Coronary artery (tissue), 2 donors: Measurements from ENCODE around the gene RBM6.
"Not testable (repeated sequence)": the region's sequence is repeated elsewhere in the genome, so short reads cannot be mapped to it uniquely, and the experiment has no call there.

Experiments used
- DNase-seq: peaks from one replicate; pipeline ENCODE4 v3.0.0-alpha.2; 2017; ENCODE audit warnings: low spot score
- H3K27ac ChIP-seq, 2 donors: fragments of 200-600 bp; sonication (generic); one replicate each; pipeline ENCODE4 v1.5.1; 2016 to 2019
- H3K4me3 ChIP-seq: fragments of 200-600 bp; sonication (generic); 2 replicates; pipeline ENCODE4 v1.5.1; 2016; ENCODE audit warnings: mild to moderate bottlenecking, moderate library complexity
- TF ChIP-seq, protein P1 (sequence below): fragments of 200-600 bp; sonication (generic); IDR thresholded peaks from one replicate; pipeline ENCODE4 v1.5.1; 2019; ENCODE audit warnings: antibody characterized with exemption

RBM6 gene

DNA sequence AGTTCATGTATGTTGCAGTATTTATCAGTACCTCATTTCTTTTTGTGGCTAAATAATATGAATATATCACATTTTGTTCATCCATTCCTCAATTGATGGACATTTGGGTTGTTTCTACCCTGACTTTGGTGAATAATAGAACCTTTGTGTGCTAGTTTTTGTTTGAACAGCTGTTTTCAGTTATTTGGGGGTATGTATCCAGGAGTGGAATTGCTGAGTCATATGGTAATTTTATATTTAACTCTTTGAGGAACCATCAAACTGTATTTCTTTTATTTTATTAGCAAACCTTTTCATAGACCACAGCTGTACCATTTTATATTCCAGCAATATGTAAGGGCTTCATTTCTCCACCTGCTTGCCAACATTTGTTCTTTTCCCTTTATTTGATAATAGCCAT is 110.4 kb downstream of the RBM6 start:
- no peak for DNase-seq
- TF ChIP-seq, protein P1, sequence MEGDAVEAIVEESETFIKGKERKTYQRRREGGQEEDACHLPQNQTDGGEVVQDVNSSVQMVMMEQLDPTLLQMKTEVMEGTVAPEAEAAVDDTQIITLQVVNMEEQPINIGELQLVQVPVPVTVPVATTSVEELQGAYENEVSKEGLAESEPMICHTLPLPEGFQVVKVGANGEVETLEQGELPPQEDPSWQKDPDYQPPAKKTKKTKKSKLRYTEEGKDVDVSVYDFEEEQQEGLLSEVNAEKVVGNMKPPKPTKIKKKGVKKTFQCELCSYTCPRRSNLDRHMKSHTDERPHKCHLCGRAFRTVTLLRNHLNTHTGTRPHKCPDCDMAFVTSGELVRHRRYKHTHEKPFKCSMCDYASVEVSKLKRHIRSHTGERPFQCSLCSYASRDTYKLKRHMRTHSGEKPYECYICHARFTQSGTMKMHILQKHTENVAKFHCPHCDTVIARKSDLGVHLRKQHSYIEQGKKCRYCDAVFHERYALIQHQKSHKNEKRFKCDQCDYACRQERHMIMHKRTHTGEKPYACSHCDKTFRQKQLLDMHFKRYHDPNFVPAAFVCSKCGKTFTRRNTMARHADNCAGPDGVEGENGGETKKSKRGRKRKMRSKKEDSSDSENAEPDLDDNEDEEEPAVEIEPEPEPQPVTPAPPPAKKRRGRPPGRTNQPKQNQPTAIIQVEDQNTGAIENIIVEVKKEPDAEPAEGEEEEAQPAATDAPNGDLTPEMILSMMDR = no peak

DNA sequence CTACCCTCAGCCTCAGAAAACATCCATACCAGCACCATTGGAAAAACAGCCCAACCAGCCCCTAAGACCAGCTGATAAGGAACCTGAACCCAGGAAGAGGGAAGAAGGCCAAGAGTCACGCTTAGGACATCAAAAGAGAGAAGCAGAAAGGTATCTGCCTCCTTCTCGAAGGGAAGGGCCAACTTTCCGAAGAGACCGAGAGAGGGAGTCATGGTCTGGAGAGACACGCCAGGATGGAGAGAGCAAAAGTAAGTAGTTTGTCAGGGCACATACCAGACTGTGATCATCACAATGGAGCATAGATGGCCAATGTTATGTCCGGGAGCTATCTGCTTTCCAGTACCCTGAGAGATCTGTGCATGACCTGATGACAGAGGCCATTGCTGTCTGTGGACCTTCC is 117.8 kb downstream of the RBM6 start:
- no peak overlapping the region for H3K27ac ChIP-seq
- DNase-seq = no peak
- H3K4me3 ChIP-seq = no peak overlapping the region
- TF ChIP-seq, protein P1 = no peak

More for the DNA sequence above, 110.4 kb downstream of the RBM6 start:
- Histone ChIP-seq H3K27ac (no peak overlapping the region), H3K4me3 (no peak overlapping the region)

DNA sequence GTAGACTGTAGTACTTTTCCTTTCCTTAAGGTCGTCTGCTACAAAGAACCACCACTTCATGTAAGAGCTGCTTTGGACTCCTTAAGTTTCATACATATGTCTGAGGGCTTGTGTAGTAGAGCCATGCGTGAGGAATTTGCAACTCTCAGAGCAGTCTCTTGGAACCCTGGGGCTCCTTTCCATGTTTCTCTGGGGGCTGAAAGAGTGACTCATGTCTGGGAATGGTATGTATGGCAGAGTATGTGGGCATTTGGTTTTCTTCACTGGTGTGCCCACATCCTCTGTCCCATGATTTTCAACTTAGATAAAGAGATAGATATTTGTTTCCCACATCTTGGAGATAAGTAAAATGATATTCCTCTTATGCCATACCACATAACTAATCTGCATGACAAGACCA is 128.2 kb downstream of the RBM6 start:
- Histone ChIP-seq H3K4me3 (no peak overlapping the region), H3K27ac (no peak overlapping the region)
- no peak for DNase-seq
- TF ChIP-seq, protein P1 = no peak

DNA sequence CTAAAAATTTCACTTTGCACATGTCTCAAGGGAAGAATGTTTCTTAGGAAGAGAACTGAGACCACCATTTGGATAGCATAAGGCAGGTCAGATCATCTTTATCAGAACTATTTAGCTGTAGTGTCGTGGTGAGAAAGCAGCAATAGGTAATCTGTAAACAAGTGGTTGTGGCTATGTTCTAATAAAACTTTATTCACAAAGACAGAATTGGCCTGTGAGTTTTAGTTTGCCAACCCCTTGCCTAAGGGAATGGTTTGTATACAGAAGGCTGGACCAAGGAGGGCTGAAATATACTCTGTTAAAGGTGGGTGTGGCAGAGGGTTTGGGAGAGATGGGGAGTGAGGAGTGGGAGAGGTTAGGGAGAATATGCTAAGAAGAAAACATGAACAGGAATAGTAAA is 138.1 kb downstream of the RBM6 start:
- no peak for DNase-seq
- no peak overlapping the region for H3K4me3 ChIP-seq
- no peak overlapping the region for H3K27ac ChIP-seq
- TF ChIP-seq, protein P1 = no peak

DNA sequence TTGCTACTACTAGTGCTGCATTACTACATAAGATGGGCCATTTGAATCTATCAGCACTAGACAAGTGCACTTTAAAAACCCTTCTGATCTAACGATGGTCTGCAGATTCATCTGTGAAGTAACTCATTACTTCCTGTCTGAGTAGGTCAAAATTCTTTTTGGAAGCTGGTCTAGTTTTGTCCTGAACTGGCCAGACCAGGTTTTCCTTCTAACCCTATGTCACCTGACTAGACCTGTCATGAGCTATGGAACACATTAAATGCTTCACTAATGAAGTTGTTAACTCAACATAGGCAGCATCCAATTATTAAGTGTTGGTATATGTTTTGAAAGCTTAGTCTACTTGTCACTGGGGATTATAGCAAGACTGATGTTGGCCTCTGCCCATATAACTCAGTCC is 138.7 kb downstream of the RBM6 start:
- Histone ChIP-seq H3K4me3 (no peak overlapping the region), H3K27ac (no peak overlapping the region)
- DNase-seq = no peak
- TF ChIP-seq, protein P1 = no peak

DNA sequence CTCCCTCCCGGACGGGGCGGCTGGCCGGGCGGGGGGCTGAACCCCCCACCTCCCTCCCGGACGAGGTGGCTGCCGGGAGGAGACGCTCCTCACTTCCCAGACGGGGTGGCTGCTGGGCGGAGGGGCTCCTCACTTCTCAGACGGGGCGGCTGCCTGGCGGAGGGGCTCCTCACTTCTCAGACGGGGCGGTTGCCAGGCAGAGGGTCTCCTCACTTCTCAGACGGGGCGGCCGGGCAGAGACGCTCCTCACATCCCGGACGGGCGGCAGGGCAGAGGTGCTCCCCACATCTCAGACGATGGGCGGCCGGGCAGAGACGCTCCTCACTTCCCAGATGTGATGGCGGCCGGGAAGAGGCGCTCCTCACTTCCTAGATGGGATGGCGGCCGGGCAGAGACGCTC is 145.0 kb downstream of the RBM6 start:
- DNase-seq = not testable (repeated sequence)

DNA sequence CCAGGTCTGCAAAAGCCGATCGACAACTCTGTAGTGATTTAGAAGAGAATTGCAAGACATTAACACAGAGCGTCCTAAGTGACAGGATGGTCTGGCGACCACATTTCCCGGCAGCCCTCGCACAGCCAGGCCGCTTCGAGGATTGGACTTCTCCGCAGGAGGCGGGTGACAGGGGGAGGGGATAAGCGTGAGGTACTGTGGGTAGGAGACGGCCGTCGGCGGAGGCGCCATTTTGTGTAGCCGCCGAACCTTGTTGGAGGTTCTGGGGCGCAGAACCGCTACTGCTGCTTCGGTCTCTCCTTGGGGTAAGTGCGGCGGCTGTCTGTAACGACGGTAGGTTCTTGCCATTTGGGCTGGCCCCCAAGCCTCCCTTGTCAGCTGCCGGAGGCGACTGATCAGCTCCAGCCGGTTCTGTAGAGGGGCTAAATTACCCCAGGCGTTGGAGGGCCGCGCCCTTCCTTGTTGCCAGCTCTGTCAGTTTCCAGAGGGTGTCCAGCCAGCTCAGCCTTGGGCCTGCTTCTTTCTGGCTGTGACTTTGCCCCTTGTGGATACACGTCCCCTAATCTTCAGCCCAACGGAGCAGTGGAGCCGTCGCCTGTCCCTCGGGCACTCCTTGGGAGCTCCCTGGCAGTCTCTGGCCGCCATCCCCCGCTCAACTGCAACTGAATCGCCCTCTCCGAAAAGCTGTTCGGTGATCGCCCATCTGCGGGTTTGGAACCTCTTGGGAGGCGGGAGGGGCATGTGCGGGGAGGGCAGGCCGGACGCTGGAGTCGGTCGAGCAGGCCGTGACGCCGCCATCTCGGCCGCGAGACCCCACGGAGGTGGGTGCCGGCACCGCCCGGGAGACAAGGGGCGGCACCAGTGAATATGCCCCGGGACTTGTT is 149.0 kb downstream of the RBM6 start, which contains the start of gene RBM5:
TSS of gene RBM5 (plus strand) at position 195 of the 884 bp plus-strand sequence. CDS start 1,516 bp downstream, outside the sequence.
- DNase-seq = peak; percentile 95
- H3K4me3 ChIP-seq = peak within 1 kb of the TSS; percentile 87
- peak within 1 kb of the TSS; percentile 94 to 98 for H3K27ac ChIP-seq
- TF ChIP-seq, protein P1 = no peak

More for the DNA sequence above, 145.0 kb downstream of the RBM6 start:
- H3K27ac ChIP-seq, H3K4me3 ChIP-seq: not testable (repeated sequence)
